HS-27A (cell line): Measurements from ENCODE around the gene HOXD4.

ENCODE experiments used
- DNase-seq: peaks from one replicate; pipeline ENCODE4 v3.0.0-alpha.2; 2012; ENCODE audit warnings: low read depth, missing footprints

HOXD4 gene

DNA sequence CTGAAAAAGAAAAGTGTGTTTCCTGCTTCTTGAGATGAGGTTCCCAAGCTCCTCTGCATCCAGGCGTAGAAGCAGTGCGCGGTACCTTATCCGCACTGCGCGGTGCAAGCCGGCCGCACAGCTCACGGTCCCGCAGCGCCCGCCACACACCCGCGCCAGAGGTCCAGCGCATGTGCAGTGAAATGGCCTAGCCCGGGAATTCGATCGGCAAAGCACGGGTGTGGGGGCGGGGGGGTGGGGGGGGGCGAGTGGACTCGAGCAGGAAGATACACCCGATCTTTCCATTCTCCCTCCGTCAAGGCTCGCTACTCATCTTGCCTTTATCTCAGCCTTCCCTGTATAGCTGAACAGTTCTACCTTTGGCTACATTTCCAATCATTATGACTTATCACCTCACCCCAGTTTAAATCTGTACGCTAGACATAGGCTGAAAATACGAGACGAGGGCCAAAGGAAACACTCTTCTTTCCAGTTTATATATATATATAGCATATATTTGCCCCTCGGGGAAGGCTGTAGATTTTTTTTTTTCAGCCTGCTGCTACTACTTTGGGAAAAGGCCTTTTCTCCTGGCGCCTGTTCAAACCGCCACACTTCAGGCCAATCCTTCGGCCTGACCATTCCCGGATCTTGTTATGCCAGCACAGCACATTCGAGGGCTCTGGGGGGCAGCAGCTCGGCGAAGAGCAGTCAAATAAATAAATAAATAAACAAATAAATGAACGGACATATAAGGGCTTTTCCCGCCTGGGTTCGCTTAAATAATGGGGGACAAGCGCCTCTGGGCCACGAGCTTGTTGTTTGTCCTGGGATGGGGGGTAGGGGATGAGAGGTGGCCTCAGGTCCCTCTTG, 11.5 kb upstream of the HOXD4 start:
- DNase-seq = no peak

GRCh38 chr2:176140513-176141317, 10.6 kb upstream of the HOXD4 start:
- DNase-seq = no peak

DNA sequence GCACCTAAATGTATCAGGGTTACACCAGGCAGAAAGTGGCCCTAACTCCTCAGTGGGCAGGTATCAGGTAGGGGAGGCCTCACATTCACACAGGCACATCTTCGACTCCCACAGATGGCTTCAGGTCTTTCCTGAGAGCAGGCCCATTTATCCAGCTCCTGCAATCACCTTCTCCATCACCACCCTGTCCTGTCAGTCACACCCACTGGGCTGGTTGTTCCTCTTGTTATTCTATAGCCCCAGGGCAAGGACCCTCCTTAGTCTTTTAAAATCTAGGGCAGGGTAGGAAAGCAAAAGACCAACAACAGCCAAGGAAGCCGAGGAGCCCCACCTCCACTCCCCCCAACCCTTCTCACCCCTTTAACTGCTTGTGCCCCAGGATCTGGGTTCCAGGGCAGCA, 9.1 kb upstream of the HOXD4 start:
- no peak for DNase-seq

DNA sequence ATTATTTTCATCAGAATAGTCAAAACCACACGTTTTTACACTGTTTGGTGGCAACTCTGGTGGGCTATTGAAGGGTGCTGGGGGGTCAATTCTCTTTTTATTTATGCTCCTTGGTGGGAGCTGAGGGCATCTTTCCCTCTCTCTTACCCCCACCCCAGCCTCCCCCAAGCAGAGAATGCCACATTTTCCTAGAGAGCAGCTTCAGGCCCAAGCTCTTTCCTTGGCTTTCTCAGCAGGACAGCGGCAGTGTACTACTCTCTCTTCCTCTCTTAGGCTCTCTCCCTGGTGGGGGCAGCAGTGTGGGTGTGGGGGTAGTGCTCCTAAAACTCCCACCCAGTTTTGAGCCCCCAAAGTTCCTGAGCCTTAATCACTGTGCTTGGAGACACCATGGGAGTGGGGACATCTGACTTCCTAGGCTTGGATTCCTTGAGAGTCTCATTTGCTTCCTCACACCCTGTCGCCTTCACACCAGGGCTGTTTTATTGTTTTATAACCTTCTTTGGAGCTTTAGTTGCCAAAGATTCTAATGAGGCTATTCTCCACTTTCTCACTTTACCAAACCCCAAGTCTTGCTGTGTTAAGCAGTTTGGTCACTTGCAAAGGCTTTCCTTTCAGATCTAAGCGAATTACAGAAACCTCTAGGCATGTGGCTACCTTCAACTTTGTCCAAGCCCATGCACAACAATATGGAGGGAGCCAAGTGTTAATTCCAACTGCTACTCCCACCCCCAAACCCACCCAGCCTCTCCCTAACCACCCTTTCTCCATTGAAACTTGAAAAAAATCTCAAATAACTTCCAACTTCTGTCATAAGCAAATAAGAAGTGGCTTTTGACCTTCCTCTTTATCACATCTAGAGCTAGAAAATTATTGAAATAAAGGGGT, 6.0 kb upstream of the HOXD4 start:
- no peak for DNase-seq

DNA sequence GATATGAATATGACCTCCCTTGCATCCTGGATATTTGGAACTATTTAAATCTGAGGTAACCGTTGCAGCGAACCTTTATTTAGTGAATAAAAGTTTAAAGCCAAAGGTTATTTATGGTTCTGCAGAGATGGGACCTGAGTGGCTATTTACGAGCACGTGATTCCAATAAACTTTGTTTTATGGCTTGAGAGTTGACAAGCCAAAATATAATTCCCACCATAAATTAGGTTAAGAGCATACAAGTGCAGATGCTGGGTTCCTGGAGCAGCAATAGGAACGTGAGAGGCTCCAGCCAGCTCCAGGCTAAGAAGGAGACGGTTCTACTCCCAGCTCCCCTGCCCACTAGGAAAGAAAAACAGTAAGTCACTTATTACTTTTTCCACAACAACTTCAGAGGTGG, 5.2 kb upstream of the HOXD4 start:
- no peak for DNase-seq

- no peak for DNase-seq
Observed at GRCh38 chr2:176146645-176147044, 4.7 kb upstream of the HOXD4 start.

GRCh38 chr2:176147210-176147799, 4.0 kb upstream of the HOXD4 start:
- DNase-seq = no peak

GRCh38 chr2:176147800-176148496, 3.4 kb upstream of the HOXD4 start:
- no peak for DNase-seq

GRCh38 chr2:176148751-176149421, 2.5 kb upstream of the HOXD4 start:
- no peak for DNase-seq

DNA sequence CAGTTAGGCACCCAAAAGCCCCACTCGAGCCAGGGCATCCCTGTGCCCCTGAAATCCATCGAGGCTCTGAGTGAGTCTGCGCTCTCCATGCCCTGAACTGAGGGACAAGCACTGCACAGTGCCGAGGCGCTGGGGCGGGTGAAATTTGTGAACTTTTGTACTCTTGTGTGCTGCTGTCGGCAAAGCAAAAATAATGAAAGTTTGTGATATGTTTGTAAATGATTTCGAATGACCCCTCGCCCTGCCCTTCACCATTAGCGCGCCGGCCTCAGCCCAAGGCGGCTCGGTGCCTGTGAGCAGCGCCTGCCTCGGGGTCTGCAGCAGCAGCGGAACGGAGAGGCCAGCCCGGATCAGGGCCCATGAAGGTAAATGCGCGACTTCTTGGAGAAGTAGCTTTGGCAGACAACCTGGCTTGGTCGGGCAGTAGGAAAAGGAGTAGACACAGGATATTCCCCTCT, 1.8 kb upstream of the HOXD4 start:
- no peak for DNase-seq

DNA sequence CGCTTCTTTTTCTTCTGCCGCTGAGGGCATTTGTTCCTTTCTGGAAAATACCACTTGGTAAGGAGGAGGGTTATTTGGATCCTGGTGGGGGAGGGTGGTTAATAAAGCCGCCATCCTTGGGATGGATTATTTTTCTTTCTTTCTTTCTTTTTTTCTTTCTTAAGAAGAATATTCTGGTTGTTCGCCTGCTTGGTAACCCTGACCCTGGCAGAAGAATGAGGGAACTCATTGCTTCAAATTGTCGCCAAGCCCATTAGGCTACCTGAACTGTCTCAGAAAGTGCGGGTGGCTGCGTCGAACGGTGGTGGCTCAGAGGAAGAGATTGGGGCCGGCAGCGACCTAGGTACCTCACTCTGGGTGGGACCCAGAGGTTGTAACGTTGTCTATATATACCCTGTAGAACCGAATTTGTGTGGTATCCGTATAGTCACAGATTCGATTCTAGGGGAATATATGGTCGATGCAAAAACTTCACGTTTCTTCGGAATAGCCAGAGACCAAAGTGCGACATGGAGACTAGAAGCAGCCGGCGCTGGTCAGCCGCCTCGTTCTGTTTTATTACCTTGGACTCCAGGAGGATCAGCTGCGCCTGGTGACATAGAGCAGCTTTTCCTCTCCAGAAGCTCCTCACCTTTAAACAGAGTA, 1.3 kb upstream of the HOXD4 start:
- DNase-seq = no peak

GRCh38 chr2:176150584-176151441, 537 bp upstream of the HOXD4 start:
- no peak for DNase-seq

DNA sequence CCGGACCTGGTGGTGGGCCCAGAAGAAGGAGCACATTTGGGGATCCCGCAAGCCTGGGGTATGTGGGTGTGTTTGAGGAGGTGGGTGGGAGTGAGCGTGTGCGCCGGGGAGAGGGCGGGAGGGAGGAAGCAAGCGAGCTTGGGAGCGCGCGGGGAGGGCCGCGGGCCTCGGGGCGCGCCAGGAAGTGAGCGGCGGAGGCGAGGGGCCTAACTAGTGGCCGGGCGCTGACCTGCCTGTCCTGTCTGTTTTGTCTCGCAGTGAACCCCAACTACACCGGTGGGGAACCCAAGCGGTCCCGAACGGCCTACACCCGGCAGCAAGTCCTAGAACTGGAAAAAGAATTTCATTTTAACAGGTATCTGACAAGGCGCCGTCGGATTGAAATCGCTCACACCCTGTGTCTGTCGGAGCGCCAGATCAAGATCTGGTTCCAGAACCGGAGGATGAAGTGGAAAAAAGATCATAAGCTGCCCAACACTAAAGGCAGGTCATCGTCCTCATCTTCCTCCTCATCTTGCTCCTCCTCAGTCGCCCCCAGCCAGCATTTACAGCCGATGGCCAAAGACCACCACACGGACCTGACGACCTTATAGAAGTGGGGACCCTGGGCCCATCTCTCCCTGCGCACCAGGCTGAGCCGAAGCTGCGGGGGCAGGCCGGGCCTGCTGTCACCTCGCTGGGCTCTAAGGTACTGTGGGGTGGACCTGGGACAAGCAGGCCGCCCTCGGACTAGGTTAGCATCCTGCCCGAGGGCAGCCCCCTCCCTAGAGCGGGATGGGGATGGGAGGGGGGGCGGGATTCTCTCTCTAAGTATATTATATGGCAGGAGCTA, 1.2 kb downstream of the HOXD4 start:
- no peak for DNase-seq

DNA sequence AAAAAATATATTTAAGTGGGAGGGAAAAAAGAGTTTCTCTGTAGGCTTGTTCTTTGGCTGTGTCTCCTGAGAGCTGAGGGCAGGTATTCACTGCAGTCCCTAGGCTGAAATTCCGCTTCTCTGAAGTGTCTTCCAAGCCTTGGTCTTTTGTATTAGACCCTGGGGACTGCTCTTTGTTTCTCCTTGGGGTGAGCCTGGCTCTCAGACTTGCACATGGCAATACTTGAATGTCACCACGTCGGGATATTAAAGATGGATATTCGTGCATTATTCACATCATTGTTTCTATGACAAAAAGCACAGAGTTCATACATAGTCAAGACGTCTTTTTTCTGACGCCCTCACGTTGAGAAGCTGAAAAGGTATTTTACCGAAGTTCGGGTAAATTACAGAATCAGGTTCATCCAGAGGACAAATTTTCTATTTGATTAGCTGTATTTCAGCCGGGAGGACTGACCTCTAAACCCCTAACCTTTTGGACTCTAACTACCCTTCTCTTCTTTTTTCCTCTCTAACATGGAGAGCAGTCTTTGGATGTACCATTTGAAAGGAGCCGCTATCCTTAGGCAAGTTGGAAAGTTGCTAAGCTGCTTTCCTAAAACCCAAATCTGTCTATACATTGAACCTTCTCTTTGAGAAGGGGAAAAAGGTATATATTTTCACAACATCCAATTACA, 3.4 kb downstream of the HOXD4 start:
- DNase-seq = no peak

- DNase-seq = no peak
Observed at GRCh38 chr2:176155356-176156044, 4.2 kb downstream of the HOXD4 start.

DNA sequence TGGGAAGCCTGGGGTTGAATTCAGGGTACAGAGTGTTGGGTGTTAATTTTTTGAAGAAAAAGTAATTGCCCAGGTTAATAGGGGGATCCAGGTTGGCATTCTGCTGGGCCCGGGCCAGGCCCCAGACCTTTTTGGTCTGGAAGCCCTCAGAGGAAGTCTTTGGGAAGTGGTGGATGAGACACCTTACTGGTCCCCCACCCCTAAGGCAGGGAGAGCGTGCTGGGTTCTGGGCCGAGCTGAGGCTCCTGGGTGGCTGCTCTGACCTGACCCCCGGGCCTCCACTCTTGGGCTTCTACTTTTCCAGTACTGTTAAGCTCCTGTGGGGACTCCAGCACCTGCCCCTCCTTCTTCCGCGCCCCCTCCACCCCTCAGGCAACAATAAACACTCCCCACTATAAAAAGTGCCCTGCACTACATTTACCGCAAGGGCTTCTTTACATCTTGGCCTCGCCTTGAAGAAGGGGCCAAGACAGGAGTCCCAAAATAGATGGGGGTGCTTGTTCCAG, 5.0 kb downstream of the HOXD4 start:
- DNase-seq = no peak
